Progenitor cell of endocrine pancreas (in vitro differentiated cells): ENCODE results near the gene IL17RE. TPM values are rescaled to one million over a fixed set of nuclear protein-coding genes. Genes with fewer than 3 reads are reported as not detected.
"Not testable (repeated sequence)": the region's sequence is repeated elsewhere in the genome, so short reads cannot be mapped to it uniquely, and the experiment has no call there.

Experiments
- DNase-seq: peaks from one replicate; pipeline ENCODE4 v3.0.0; 2021; ENCODE audit warnings: low spot score; ENCODE audit not compliant: unreplicated experiment
- H3K27ac Mint-ChIP-seq: 2 replicates; pipeline ENCODE4 v1.8.0; 2021; ENCODE audit warnings: mild to moderate bottlenecking, moderate library complexity, mixed read lengths
- H3K27me3 Mint-ChIP-seq: 2 replicates; pipeline ENCODE4 v1.8.0; 2021; ENCODE audit warnings: mixed read lengths
- H3K36me3 Mint-ChIP-seq: 2 replicates; pipeline ENCODE4 v1.8.0; 2022; ENCODE audit warnings: mixed read lengths; ENCODE audit not compliant: insufficient read depth
- H3K4me1 Mint-ChIP-seq: 2 replicates; pipeline ENCODE4 v1.8.0; 2021; ENCODE audit warnings: low read depth, mixed read lengths
- H3K4me3 Mint-ChIP-seq: 2 replicates; pipeline ENCODE4 v1.8.0; 2021; ENCODE audit warnings: low read depth, mild to moderate bottlenecking, moderate library complexity, mixed read lengths
- H3K9me3 Mint-ChIP-seq: 2 replicates; pipeline ENCODE4 v1.8.0; 2021; ENCODE audit warnings: low read depth, mixed read lengths
- total RNA-seq: library from RNA; stranded (reverse); gene quantifications from 2 replicates; pipeline ENCODE4 v1.2.1, GENCODE V29; 2021
- TF ChIP-seq, protein P1 (sequence below): fragments of 200-600 bp; sonication (generic); IDR thresholded peaks from one replicate; pipeline ENCODE4 v1.5.0; 2021; ENCODE audit warnings: antibody characterized with exemption, mild to moderate bottlenecking; ENCODE audit not compliant: unreplicated experiment

The IL17RE gene
- total RNA-seq, 1 donor from 2014 or later, result 4.9 TPM

DNA sequence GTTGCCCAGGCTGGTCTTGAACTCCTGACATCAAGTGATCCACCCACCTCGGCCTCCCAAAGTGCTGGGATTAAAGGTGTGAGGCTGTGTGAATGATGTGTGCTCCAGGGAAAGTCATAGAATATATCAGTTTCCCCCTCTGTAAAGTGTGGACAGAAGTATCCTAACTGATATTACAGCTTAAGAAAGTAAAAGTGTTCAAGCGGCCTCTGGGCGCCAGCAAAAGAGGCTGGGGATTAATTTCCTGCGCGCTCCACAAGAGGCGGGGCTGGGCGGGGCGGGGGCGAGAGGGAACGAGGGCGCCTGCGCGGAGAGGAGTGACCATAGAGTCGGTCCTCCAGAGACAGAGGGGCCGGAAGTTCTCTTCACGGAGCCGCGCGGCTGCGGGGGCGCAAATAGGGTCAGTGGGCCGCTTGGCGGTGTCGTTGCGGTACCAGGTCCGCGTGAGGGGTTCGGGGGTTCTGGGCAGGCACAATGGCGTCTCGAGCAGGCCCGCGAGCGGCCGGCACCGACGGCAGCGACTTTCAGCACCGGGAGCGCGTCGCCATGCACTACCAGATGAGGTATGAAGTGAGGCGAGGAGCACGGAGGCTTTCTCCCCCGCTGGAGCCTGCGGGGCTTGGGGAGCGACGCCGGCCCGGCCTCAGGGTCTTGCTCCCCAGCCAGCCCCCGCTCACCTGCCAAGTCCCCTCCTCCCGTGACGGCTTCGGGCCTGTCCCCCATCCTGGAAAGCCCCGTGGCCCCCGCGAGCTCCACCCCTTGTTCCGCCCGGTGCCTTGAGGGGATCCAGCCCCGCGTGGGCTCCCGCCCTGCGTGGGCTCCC is 12.2 kb upstream of the IL17RE start, which contains the start of gene JAGN1:
Gene JAGN1, plus strand, starts transcription at position 362 of the 823 bp plus-strand sequence. Its CDS starts 113 bp downstream, at position 475.
- DNase-seq, result peak; percentile 73

DNA sequence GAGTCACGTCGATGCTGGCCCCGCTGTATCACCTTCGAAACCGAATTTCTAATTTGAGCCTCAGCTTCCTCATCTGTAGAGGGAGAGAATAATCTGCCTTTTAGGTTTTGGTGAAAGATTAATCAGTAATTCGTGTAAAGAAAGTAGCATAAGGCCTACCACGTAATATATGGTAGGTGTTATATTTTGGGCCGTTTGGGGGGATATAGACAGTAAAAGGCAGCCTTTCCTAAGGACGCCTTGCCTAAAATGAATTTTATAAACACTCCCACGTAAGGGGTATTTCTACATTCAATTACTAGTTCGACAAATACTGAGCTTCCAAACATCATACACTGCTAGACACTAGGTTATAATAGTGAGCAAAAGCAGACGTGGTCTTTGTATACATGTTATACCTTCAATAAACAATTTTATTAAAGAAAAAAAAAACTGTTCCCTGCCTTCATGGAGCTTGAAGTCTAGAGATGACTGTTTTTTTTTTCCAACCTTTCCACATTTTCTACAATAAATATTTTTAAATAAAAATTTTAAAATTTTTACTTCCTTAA is 11.5 kb upstream of the IL17RE start:
- Mint-ChIP-seq H3K4me1 (peaks cover 5% of the 10 kb centered on the region), H3K9me3 (no peaks in the 10 kb centered on the region), H3K27me3 (no peaks in the 10 kb centered on the region), H3K36me3 (peaks cover 10% of the 10 kb centered on the region), H3K27ac (peak overlapping the region; percentile 98), H3K4me3 (peak overlapping the region; percentile 99)
- TF ChIP-seq, protein P1, sequence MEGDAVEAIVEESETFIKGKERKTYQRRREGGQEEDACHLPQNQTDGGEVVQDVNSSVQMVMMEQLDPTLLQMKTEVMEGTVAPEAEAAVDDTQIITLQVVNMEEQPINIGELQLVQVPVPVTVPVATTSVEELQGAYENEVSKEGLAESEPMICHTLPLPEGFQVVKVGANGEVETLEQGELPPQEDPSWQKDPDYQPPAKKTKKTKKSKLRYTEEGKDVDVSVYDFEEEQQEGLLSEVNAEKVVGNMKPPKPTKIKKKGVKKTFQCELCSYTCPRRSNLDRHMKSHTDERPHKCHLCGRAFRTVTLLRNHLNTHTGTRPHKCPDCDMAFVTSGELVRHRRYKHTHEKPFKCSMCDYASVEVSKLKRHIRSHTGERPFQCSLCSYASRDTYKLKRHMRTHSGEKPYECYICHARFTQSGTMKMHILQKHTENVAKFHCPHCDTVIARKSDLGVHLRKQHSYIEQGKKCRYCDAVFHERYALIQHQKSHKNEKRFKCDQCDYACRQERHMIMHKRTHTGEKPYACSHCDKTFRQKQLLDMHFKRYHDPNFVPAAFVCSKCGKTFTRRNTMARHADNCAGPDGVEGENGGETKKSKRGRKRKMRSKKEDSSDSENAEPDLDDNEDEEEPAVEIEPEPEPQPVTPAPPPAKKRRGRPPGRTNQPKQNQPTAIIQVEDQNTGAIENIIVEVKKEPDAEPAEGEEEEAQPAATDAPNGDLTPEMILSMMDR, result no peak
- DNase-seq, result no peak

More for the DNA sequence above, 12.2 kb upstream of the IL17RE start, which contains the start of gene JAGN1:
- TF ChIP-seq, protein P1, result no peak
- no peaks in the 10 kb centered on the region for H3K9me3 Mint-ChIP-seq
- no peaks in the 10 kb centered on the region for H3K27me3 Mint-ChIP-seq
- H3K4me3 Mint-ChIP-seq, result peak within 1 kb of the TSS; percentile 99
- H3K27ac Mint-ChIP-seq, result peak within 1 kb of the TSS; percentile 98
- peaks cover 5% of the 10 kb centered on the region for H3K4me1 Mint-ChIP-seq
- H3K36me3 Mint-ChIP-seq, result peaks cover 9% of the 10 kb centered on the region

DNA sequence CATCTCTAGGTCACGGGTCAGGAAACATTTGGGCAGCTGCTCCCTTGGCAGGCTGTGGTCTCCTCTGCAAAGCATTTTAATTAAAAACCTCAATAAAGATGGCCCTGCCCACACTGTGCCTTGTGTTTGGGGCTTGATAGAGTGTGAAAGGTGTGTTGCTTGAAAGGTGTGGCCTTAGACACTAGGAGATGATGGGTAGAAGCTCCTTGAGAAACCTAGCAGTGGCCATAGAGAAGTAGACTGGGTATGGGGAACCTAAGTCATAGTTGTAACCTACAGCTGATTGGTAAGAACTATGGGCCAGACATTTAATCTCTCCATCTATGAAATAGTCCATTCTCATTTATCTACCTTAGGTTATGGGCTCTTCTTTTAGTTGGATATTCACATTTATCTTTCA is 8.9 kb upstream of the IL17RE start:
- no peak overlapping the region for H3K27ac Mint-ChIP-seq

DNA sequence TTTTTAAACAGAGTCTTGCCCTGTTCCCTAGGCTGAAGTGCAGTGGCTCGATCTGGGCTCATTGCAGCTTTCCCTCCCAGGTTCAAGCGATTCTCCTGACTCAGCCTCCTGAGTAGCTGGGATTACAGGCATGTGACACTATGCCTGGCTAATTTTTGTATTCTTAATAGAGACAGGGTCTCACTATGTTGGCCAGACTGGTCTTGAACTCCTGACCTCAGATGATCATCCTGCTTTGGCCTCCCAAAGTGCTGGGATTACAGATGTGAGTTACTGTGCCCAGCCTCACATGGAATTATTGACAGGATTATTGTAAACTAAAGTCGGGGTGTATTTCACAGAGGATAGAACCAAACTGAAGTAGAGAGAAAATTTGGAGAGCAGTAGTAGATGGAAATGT is 6.9 kb upstream of the IL17RE start:
- not testable (repeated sequence) for DNase-seq, H3K9me3 Mint-ChIP-seq

More for the DNA sequence above, 8.9 kb upstream of the IL17RE start:
- TF ChIP-seq, protein P1, result no peak
- no peak for DNase-seq
- peaks cover 10% of the 10 kb centered on the region for H3K36me3 Mint-ChIP-seq
- H3K27me3 Mint-ChIP-seq, result no peaks in the 10 kb centered on the region
- no peaks in the 10 kb centered on the region for H3K9me3 Mint-ChIP-seq
- H3K4me1 Mint-ChIP-seq, result peaks cover 24% of the 10 kb centered on the region
- no peak overlapping the region for H3K4me3 Mint-ChIP-seq

DNA sequence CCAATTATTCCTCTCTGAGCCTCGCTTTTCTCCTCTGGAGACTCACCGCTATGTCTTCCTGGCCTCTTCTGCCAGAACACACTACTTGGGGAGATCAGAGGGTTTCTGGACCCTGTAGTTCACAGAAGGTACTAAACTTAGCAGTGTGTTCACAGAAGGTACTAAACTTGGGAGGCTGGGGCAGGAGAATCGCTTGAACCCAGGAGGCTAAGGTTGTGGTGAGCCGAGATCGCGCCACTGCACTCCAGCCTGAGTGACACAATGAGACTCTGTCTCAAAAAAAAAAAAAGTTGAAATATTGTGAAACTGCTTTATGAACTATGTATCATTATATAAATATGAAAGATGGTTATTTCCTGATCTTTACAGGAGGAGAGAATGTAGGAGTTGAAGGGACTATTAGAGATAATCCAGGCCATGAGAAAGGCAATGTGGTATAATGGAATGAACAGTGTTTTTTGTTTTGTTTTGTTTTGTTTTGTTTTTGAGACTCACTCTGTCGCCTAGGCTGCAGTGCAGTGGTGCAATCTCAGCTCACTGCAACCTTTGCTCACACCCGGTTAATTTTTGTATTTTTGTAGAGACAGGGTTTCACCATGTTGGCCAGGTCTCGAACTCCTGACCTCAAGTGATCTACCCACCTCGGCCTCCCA is 5.8 kb upstream of the IL17RE start:
- not testable (repeated sequence) for H3K4me3 Mint-ChIP-seq, DNase-seq, H3K27me3 Mint-ChIP-seq, H3K9me3 Mint-ChIP-seq, H3K27ac Mint-ChIP-seq
- Mint-ChIP-seq H3K36me3 (peaks cover 10% of the 10 kb centered on the region), H3K4me1 (peaks cover 29% of the 10 kb centered on the region)

More for the DNA sequence above, 6.9 kb upstream of the IL17RE start:
- peak overlapping the region; percentile 10 for H3K27ac Mint-ChIP-seq
- H3K4me3 Mint-ChIP-seq, H3K27me3 Mint-ChIP-seq: not testable (repeated sequence)
- H3K36me3 Mint-ChIP-seq, result peaks cover 10% of the 10 kb centered on the region
- H3K4me1 Mint-ChIP-seq, result peaks cover 27% of the 10 kb centered on the region
